Transverse colon (tissue), 3 donors: ENCODE results near the gene EYA3.

ENCODE experiments used
- EP300 ChIP-seq: sonication (generic); formaldehyde crosslinking; IDR thresholded peaks from one replicate; pipeline ENCODE4 v1.6.1; 2017; ENCODE audit warnings: antibody characterized with exemption, low read depth
- POLR2A ChIP-seq: fragments of 450-650 bp; IDR thresholded peaks from one replicate; pipeline ENCODE4 v1.6.1; 2016; ENCODE audit warnings: antibody characterized with exemption, mild to moderate bottlenecking, moderate library complexity
- TF ChIP-seq, protein P1 (sequence below), 5 experiments: fragments of 200-600 bp in 3 of 5; fragments of 450-650 bp in 2 of 5; sonication (generic) in 3 of 5; IDR thresholded peaks; 1 replicate in 2 of 5; 2 replicates in 3 of 5; pipeline ENCODE4 v1.5.1; 2016 to 2017; ENCODE audit warnings: antibody characterized with exemption in 5 of 5, inconsistent platforms in 3 of 5, mild to moderate bottlenecking in 2 of 5, moderate library complexity in 1 of 5

DNA sequence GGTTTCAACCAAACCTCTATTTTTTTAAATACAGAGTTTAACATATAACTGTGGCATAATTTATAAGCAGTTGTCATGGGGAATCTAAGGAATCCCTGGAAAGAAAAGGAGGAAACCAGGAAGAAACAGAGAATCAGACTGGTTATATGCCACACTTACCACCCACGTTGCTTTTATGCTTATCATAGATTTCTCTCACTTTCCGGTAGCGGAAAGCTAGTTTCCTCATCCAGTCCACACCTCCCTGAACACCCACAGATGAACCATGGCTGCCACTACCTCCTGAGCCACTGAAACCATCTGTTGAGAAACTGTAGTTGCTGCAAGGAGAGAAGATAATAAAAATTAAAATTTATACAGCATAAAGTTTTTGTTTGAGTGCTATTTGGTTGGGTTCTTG lies 95.2 kb downstream of the EYA3 start:
- TF ChIP-seq, protein P1, sequence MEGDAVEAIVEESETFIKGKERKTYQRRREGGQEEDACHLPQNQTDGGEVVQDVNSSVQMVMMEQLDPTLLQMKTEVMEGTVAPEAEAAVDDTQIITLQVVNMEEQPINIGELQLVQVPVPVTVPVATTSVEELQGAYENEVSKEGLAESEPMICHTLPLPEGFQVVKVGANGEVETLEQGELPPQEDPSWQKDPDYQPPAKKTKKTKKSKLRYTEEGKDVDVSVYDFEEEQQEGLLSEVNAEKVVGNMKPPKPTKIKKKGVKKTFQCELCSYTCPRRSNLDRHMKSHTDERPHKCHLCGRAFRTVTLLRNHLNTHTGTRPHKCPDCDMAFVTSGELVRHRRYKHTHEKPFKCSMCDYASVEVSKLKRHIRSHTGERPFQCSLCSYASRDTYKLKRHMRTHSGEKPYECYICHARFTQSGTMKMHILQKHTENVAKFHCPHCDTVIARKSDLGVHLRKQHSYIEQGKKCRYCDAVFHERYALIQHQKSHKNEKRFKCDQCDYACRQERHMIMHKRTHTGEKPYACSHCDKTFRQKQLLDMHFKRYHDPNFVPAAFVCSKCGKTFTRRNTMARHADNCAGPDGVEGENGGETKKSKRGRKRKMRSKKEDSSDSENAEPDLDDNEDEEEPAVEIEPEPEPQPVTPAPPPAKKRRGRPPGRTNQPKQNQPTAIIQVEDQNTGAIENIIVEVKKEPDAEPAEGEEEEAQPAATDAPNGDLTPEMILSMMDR (IDR thresholded peaks at IDR 0.05): no peak
- no peak for TF ChIP-seq EP300
- no peak for TF ChIP-seq POLR2A
